COR-L47 (cell line): Measurements from ENCODE around the gene PPP2R5A.

Source experiments
- DNase-seq: peaks from one replicate; lab custom pipeline; 2025; lab: John Stamatoyannopoulos, UW

PPP2R5A gene

GRCh38 chr1:212284744-212285684, at the start of gene PPP2R5A:
Gene PPP2R5A (plus strand): TSS chr1:212285410. CDS start chr1:212286111, 701 bp downstream.
- peak; percentile 98 for DNase-seq

GRCh38 chr1:212235857-212236256, 49.4 kb upstream of the PPP2R5A start:
- no peak for DNase-seq

- DNase-seq, result no peak
Measured at GRCh38 chr1:212236664-212237220, 48.5 kb upstream of the PPP2R5A start.

- DNase-seq, result no peak
Measured at GRCh38 chr1:212237651-212238050, 47.6 kb upstream of the PPP2R5A start.

- DNase-seq, result no peak
Measured at GRCh38 chr1:212238552-212238951, 46.7 kb upstream of the PPP2R5A start.

- DNase-seq, result no peak
Measured at GRCh38 chr1:212241501-212241900, 43.7 kb upstream of the PPP2R5A start.

GRCh38 chr1:212241957-212242287, 43.3 kb upstream of the PPP2R5A start:
- no peak for DNase-seq

- no peak for DNase-seq
Measured at GRCh38 chr1:212242288-212242984, 42.8 kb upstream of the PPP2R5A start.

GRCh38 chr1:212242985-212243308, 42.3 kb upstream of the PPP2R5A start:
- DNase-seq, result no peak

GRCh38 chr1:212244441-212244840, 40.8 kb upstream of the PPP2R5A start:
- no peak for DNase-seq

- DNase-seq, result no peak
Measured at GRCh38 chr1:212247179-212247721, 38.0 kb upstream of the PPP2R5A start.

GRCh38 chr1:212247988-212248387, 37.2 kb upstream of the PPP2R5A start:
- DNase-seq, result no peak

GRCh38 chr1:212254853-212255363, 30.3 kb upstream of the PPP2R5A start:
- no peak for DNase-seq

GRCh38 chr1:212255705-212256307, 29.4 kb upstream of the PPP2R5A start:
- DNase-seq, result no peak

GRCh38 chr1:212256369-212256768, 28.8 kb upstream of the PPP2R5A start:
- DNase-seq, result no peak

- no peak for DNase-seq
Measured at GRCh38 chr1:212257157-212257556, 28.1 kb upstream of the PPP2R5A start.

- DNase-seq, result no peak
Measured at GRCh38 chr1:212259693-212260480, 25.3 kb upstream of the PPP2R5A start.

- no peak for DNase-seq
Measured at GRCh38 chr1:212260557-212261355, 24.5 kb upstream of the PPP2R5A start.

GRCh38 chr1:212261361-212261929, 23.8 kb upstream of the PPP2R5A start:
- no peak for DNase-seq

- no peak for DNase-seq
Measured at GRCh38 chr1:212267017-212267416, 18.2 kb upstream of the PPP2R5A start.
